SU-DHL-6 (cell line): ENCODE measurements around the gene AKT1.

Experiments used
- H2AFZ ChIP-seq: fragments of 200-600 bp; sonication (generic); 2 replicates; pipeline ENCODE4 v1.6.1; 2014; ENCODE audit warnings: low read depth, mild to moderate bottlenecking, moderate library complexity, mixed read lengths, antibody characterized with exemption, low read length; ENCODE audit not compliant: severe bottlenecking
- H3F3A ChIP-seq: fragments of 200-600 bp; shearing (Covaris generic); 2 replicates; pipeline ENCODE4 v1.6.0; 2016; ENCODE audit warnings: antibody characterized with exemption, mild to moderate bottlenecking; ENCODE audit not compliant: insufficient read depth
- H3K27ac ChIP-seq: fragments of 200-600 bp; sonication (generic); 2 replicates; pipeline ENCODE4 v1.5.1; 2016; ENCODE audit warnings: low read depth, mild to moderate bottlenecking, low read length, moderate library complexity, mixed read lengths
- H3K27me3 ChIP-seq: fragments of 200-600 bp; sonication (generic), shearing (Covaris generic); 2 replicates; pipeline ENCODE4 v1.6.0; 2014; ENCODE audit warnings: mild to moderate bottlenecking, low read length
- H3K36me3 ChIP-seq: fragments of 200-600 bp; sonication (generic); 2 replicates; pipeline ENCODE4 v1.6.1; 2014; ENCODE audit warnings: mild to moderate bottlenecking, low read length, mixed read lengths
- H3K4me2 ChIP-seq: fragments of 300-600, 200-600 bp; shearing (Covaris generic), sonication (generic); 2 replicates; pipeline ENCODE4 v1.6.0; 2014; ENCODE audit warnings: low read length, low read depth, mild to moderate bottlenecking; ENCODE audit not compliant: poor library complexity, severe bottlenecking
- H3K4me3 ChIP-seq: fragments of 200-600 bp; sonication (generic); 2 replicates; pipeline ENCODE4 v1.5.1; 2014; ENCODE audit warnings: antibody characterized with exemption, low read length, mild to moderate bottlenecking, mixed read lengths; ENCODE audit not compliant: insufficient read depth, poor library complexity, severe bottlenecking
- H3K79me2 ChIP-seq: fragments of 200-600 bp; sonication (generic); 2 replicates; pipeline ENCODE4 v1.6.1; 2014; ENCODE audit warnings: mild to moderate bottlenecking, low read length, moderate library complexity; ENCODE audit not compliant: insufficient read depth
- H3K9ac ChIP-seq: fragments of 200-600 bp; sonication (generic); 2 replicates; pipeline ENCODE4 v1.7.0; 2014; ENCODE audit warnings: mild to moderate bottlenecking, low read length
- H3K9me2 ChIP-seq: fragments of 200-600 bp; sonication (generic); replicated peaks from 2 replicates; pipeline ENCODE4 v1.6.1; 2014; ENCODE audit warnings: low read length; ENCODE audit not compliant: insufficient read depth
- H3K9me3 ChIP-seq: fragments of 200-600 bp; sonication (generic); 2 replicates; pipeline ENCODE4 v1.6.1; 2014; ENCODE audit warnings: low read length, mixed read lengths; ENCODE audit not compliant: insufficient read depth
- H4K20me1 ChIP-seq: fragments of 200-600 bp; sonication (generic); 2 replicates; pipeline ENCODE4 v1.6.1; 2014; ENCODE audit warnings: low read depth, mild to moderate bottlenecking, antibody characterized with exemption, low read length, moderate library complexity, mixed read lengths
- EZH2phosphoT487 ChIP-seq: fragments of 200-600 bp; sonication (generic), shearing (Covaris generic); conservative IDR thresholded peaks from 2 replicates; pipeline ENCODE4 v1.6.1; 2018; ENCODE audit warnings: mild to moderate bottlenecking, antibody characterized with exemption, low read length, moderate library complexity, mixed read lengths
- TF ChIP-seq, protein P1 (sequence below): fragments of 200-600 bp; sonication (generic); IDR thresholded peaks from one replicate; pipeline ENCODE4 v1.5.1; 2017; ENCODE audit warnings: antibody characterized with exemption, mild to moderate bottlenecking, low read length, moderate library complexity; ENCODE audit not compliant: insufficient read depth, poor library complexity, severe bottlenecking

AKT1 gene

DNA sequence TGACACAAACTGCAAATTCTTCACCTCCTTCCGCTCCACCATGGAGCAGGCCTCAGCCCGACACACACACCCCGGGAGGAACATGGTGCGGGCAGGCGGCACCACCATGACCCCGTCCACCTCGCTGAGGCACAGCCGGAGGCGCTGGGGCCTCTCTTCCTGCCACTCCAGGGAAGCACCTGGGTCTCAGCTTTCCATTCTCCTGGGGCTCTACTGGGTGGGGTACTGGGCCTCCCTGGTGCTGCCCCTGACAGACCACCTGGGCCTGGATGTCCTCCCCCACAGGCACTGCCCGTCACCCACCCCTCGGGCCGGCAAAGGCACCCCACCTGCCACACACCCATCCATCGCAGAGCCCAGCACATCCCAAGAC is 9.9 kb downstream of the AKT1 start:
- H3K9me3 ChIP-seq = no peaks in the 10 kb centered on the region
- TF ChIP-seq EZH2phosphoT487 = no peak
- TF ChIP-seq, protein P1, sequence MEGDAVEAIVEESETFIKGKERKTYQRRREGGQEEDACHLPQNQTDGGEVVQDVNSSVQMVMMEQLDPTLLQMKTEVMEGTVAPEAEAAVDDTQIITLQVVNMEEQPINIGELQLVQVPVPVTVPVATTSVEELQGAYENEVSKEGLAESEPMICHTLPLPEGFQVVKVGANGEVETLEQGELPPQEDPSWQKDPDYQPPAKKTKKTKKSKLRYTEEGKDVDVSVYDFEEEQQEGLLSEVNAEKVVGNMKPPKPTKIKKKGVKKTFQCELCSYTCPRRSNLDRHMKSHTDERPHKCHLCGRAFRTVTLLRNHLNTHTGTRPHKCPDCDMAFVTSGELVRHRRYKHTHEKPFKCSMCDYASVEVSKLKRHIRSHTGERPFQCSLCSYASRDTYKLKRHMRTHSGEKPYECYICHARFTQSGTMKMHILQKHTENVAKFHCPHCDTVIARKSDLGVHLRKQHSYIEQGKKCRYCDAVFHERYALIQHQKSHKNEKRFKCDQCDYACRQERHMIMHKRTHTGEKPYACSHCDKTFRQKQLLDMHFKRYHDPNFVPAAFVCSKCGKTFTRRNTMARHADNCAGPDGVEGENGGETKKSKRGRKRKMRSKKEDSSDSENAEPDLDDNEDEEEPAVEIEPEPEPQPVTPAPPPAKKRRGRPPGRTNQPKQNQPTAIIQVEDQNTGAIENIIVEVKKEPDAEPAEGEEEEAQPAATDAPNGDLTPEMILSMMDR = no peak
- no peaks in the 10 kb centered on the region; the same call in 1 of the 2 replicates for H3K79me2 ChIP-seq

GRCh38 chr14:104784846-104785707 is 10.5 kb downstream of the AKT1 start:
- Histone ChIP-seq H3K27me3 (no peaks in the 10 kb centered on the region), H3K9ac (no peak overlapping the region), H3K4me2 (no peak overlapping the region), H3K79me2 (no peaks in the 10 kb centered on the region; the same call in 1 of the 2 replicates), H2AFZ (no peak overlapping the region), H4K20me1 (no peaks in the 10 kb centered on the region), H3K36me3 (no peaks in the 10 kb centered on the region), H3K4me3 (no peak overlapping the region), H3K9me2 (no peaks in the 10 kb centered on the region), H3K27ac (no peak overlapping the region), H3K9me3 (no peaks in the 10 kb centered on the region), H3F3A (no peaks in the 10 kb centered on the region)
- TF ChIP-seq, protein P1 = no peak
- TF ChIP-seq EZH2phosphoT487 = no peak

More for the DNA sequence above, 9.9 kb downstream of the AKT1 start:
- Histone ChIP-seq H3K9me2 (no peaks in the 10 kb centered on the region), H3K9ac (no peak overlapping the region), H3K27ac (no peak overlapping the region), H3F3A (no peaks in the 10 kb centered on the region), H4K20me1 (no peaks in the 10 kb centered on the region), H2AFZ (no peak overlapping the region), H3K27me3 (no peaks in the 10 kb centered on the region), H3K4me2 (no peak overlapping the region), H3K36me3 (no peaks in the 10 kb centered on the region), H3K4me3 (no peak overlapping the region)

GRCh38 chr14:104784218-104784568 is 11.4 kb downstream of the AKT1 start:
- TF ChIP-seq, protein P1 = no peak
- Histone ChIP-seq H3K27ac (no peak overlapping the region), H3K79me2 (no peaks in the 10 kb centered on the region), H3K4me2 (no peak overlapping the region), H3K27me3 (no peaks in the 10 kb centered on the region), H3F3A (no peaks in the 10 kb centered on the region), H3K9me3 (no peaks in the 10 kb centered on the region), H3K4me3 (no peak overlapping the region), H3K9ac (no peak overlapping the region), H4K20me1 (no peaks in the 10 kb centered on the region), H3K9me2 (no peaks in the 10 kb centered on the region), H2AFZ (no peak overlapping the region), H3K36me3 (no peaks in the 10 kb centered on the region)
